ENCODE data around the gene CSNK1D. TPM values are rescaled to one million over a fixed set of nuclear protein-coding genes. Genes with fewer than 3 reads are reported as not detected.
"Not testable (repeated sequence)": the region's sequence is repeated elsewhere in the genome, so short reads cannot be mapped to it uniquely, and the experiment has no call there.

The CSNK1D gene
- polyA plus RNA-seq, 1 donor, result 63.5 TPM

GRCh38 chr17:82274134-82275020 lies 877 bp upstream of the CSNK1D start:
- no peak for DNase-seq (ENCODE audit: low read depth)

- DNase-seq (ENCODE audit: low read depth), result no peak
Measured at GRCh38 chr17:82272495-82273326, 789 bp downstream of the CSNK1D start.

GRCh38 chr17:82271401-82271800 lies 2.1 kb downstream of the CSNK1D start:
- no peak for DNase-seq (ENCODE audit: low read depth)

- no peak for DNase-seq (ENCODE audit: low read depth)
Measured at GRCh38 chr17:82270651-82271050, 2.8 kb downstream of the CSNK1D start.

GRCh38 chr17:82269882-82270500 lies 3.5 kb downstream of the CSNK1D start:
- DNase-seq (ENCODE audit: low read depth), result no peak

- no peak for DNase-seq (ENCODE audit: low read depth)
Measured at GRCh38 chr17:82269138-82269881, 4.2 kb downstream of the CSNK1D start.

- DNase-seq (ENCODE audit: low read depth), result peak; percentile 72
Measured at GRCh38 chr17:82267575-82268379, 5.7 kb downstream of the CSNK1D start.

GRCh38 chr17:82266142-82266541 lies 7.4 kb downstream of the CSNK1D start:
- DNase-seq (ENCODE audit: low read depth), result no peak

- DNase-seq (ENCODE audit: low read depth), result no peak
Measured at GRCh38 chr17:82263641-82264040, 9.9 kb downstream of the CSNK1D start.

GRCh38 chr17:82262344-82262743 lies 11.2 kb downstream of the CSNK1D start:
- no peak for DNase-seq (ENCODE audit: low read depth)

GRCh38 chr17:82259972-82260961 lies 13.2 kb downstream of the CSNK1D start:
- not testable (repeated sequence) for DNase-seq (ENCODE audit: low read depth)

GRCh38 chr17:82258555-82258954 lies 14.9 kb downstream of the CSNK1D start:
- DNase-seq (ENCODE audit: low read depth), result no peak

GRCh38 chr17:82257473-82257872 lies 16.0 kb downstream of the CSNK1D start:
- DNase-seq (ENCODE audit: low read depth), result no peak

- DNase-seq (ENCODE audit: low read depth), result no peak
Measured at GRCh38 chr17:82256242-82256885, 17.1 kb downstream of the CSNK1D start.

- no peak for DNase-seq (ENCODE audit: low read depth)
Measured at GRCh38 chr17:82255402-82255972, 18.0 kb downstream of the CSNK1D start.

- not testable (repeated sequence) for DNase-seq (ENCODE audit: low read depth)
Measured at GRCh38 chr17:82254746-82255145, 18.8 kb downstream of the CSNK1D start.

GRCh38 chr17:82254096-82254495 lies 19.4 kb downstream of the CSNK1D start:
- DNase-seq (ENCODE audit: low read depth), result not testable (repeated sequence)

GRCh38 chr17:82253179-82253544 lies 20.3 kb downstream of the CSNK1D start:
- no peak for DNase-seq (ENCODE audit: low read depth)

All from forelimb muscle (tissue), 1 donor.